CD4-positive, alpha-beta T cell (primary cell): ENCODE measurements around the gene HECTD4. TPM values are rescaled to one million over a fixed set of nuclear protein-coding genes. Genes with fewer than 3 reads are reported as not detected.

Experiments
- ATAC-seq: fragments of 200-7000 bp; cut with Tn5 transposase; one replicate; pipeline ENCODE4 v1.10.0; 2022; ENCODE audit warnings: mild to moderate bottlenecking; ENCODE audit not compliant: poor library complexity
- CTCF ChIA-PET: fragments of 350-600 bp; sonication (Branson Sonifier 250); formaldehyde crosslinking; loops from one replicate; lab custom pipeline; 2021; ENCODE audit warnings: antibody characterized with exemption, inconsistent platforms; lab: Charles Lee
- POLR2A ChIA-PET: fragments of 350-600 bp; sonication (Branson Sonifier 250); formaldehyde crosslinking; loops from one replicate; lab custom pipeline; 2021; ENCODE audit warnings: antibody characterized with exemption, inconsistent platforms; lab: Charles Lee
- DNase-seq, 14 experiments: peaks; one replicate each; pipeline ENCODE4 v3.0.0-alpha.2; 2013 to 2020; ENCODE audit warnings: mixed read lengths in 2 of 14
- H3K27ac ChIP-seq, 2 donors: one replicate each; pipeline versions ENCODE4 v1.5.1 to v1.7.0; 2013; ENCODE audit warnings: low read length in 2 of 2, low read depth in 1 of 2, mild to moderate bottlenecking in 1 of 2
- H3K27me3 ChIP-seq, 2 experiments: 1 replicate in 1 of 2; 2 replicates in 1 of 2; pipeline versions ENCODE4 v1.6.1 to v1.7.0; 2013; ENCODE audit warnings: low read length in 2 of 2, control low read depth in 1 of 2, mild to moderate bottlenecking in 1 of 2, moderate library complexity in 1 of 2; ENCODE audit not compliant: insufficient read depth in 2 of 2, control insufficient read depth in 1 of 2
- H3K36me3 ChIP-seq: one replicate; pipeline ENCODE4 v1.6.1; 2013; ENCODE audit warnings: low read length, control low read depth; ENCODE audit not compliant: insufficient read depth
- H3K4me1 ChIP-seq: one replicate; pipeline ENCODE4 v1.6.1; 2013; ENCODE audit warnings: low read length, control low read depth; ENCODE audit not compliant: insufficient read depth
- H3K4me3 ChIP-seq: one replicate; pipeline ENCODE4 v1.5.1; 2013; ENCODE audit warnings: mild to moderate bottlenecking, low read length, moderate library complexity
- H3K9me3 ChIP-seq, 2 experiments: 1 replicate in 1 of 2; 2 replicates in 1 of 2; pipeline versions ENCODE4 v1.6.1 to v1.7.0; 2013; ENCODE audit warnings: low read length in 2 of 2, mild to moderate bottlenecking in 2 of 2, control low read depth in 1 of 2, moderate library complexity in 1 of 2; ENCODE audit not compliant: control insufficient read depth in 1 of 2, insufficient read depth in 1 of 2
- H3K27ac Mint-ChIP-seq: one replicate; pipeline ENCODE4 v1.8.0; 2020; ENCODE audit warnings: mixed read lengths
- H3K27me3 Mint-ChIP-seq: one replicate; pipeline ENCODE4 v1.8.0; 2021; ENCODE audit warnings: mixed read lengths
- H3K36me3 Mint-ChIP-seq: one replicate; pipeline ENCODE4 v1.8.0; 2021; ENCODE audit warnings: low read depth, mixed read lengths
- H3K4me1 Mint-ChIP-seq: one replicate; pipeline ENCODE4 v1.8.0; 2021; ENCODE audit warnings: low read depth, mixed read lengths
- H3K4me3 Mint-ChIP-seq: one replicate; pipeline ENCODE4 v1.8.0; 2020; ENCODE audit warnings: mild to moderate bottlenecking, mixed read lengths
- H3K9me3 Mint-ChIP-seq: one replicate; pipeline ENCODE4 v1.8.0; 2020; ENCODE audit warnings: mixed read lengths
- CTCF ChIP-seq: fragments of 200-600 bp; IDR thresholded peaks from one replicate; pipeline ENCODE4 v1.8.0; 2022; ENCODE audit warnings: antibody characterized with exemption, mild to moderate bottlenecking
- intact Hi-C, 2 experiments: fragments of 100-400 bp; cut with DNase I in 1 of 2; cut with micrococcal nuclease in 1 of 2; formaldehyde crosslinking; loops; one replicate each; pipeline versions ENCODE4 v1.15.1 to v1.9.0; 2023 to 2025; cut with DNase I, micrococcal nuclease
- total RNA-seq, 174 experiments: library from RNA in 2 of 174; stranded (reverse) in 2 of 174; gene quantifications; one replicate each; pipeline ENCODE4 v1.2.3 and lab custom pipeline; 2021 to 2026

The HECTD4 gene
- total RNA-seq, 2 experiments from 2014 or later = 40.2 to 43.3 TPM

- POLR2A ChIA-PET = no interaction called here
- no peak for TF ChIP-seq CTCF
- CTCF ChIA-PET = interaction anchor here (0.9 to 1.1 kb wide), 2 partner anchors 18 to 26 kb away, joined by 3 to 4 read pairs; no protein-coding TSS in a partner anchor
- Mint-ChIP-seq H3K4me1 (peaks cover 24% of the 10 kb centered on the region), H3K36me3 (no peaks in the 10 kb centered on the region), H3K4me3 (no peak overlapping the region), H3K27me3 (no peaks in the 10 kb centered on the region), H3K9me3 (no peaks in the 10 kb centered on the region), H3K27ac (no peak overlapping the region)
- Histone ChIP-seq H3K36me3 (no peaks in the 10 kb centered on the region), H3K9me3 (no peaks in the 10 kb centered on the region), H3K4me3 (no peak overlapping the region), H3K27me3 (no peaks in the 10 kb centered on the region), H3K4me1 (no peaks in the 10 kb centered on the region), H3K27ac (no peak overlapping the region)
- DNase-seq (no peak), ATAC-seq (no peak)
- intact Hi-C loops = no loop called here
Measured at GRCh38 chr12:112325157-112325556, 57.1 kb downstream of the HECTD4 start.

DNA sequence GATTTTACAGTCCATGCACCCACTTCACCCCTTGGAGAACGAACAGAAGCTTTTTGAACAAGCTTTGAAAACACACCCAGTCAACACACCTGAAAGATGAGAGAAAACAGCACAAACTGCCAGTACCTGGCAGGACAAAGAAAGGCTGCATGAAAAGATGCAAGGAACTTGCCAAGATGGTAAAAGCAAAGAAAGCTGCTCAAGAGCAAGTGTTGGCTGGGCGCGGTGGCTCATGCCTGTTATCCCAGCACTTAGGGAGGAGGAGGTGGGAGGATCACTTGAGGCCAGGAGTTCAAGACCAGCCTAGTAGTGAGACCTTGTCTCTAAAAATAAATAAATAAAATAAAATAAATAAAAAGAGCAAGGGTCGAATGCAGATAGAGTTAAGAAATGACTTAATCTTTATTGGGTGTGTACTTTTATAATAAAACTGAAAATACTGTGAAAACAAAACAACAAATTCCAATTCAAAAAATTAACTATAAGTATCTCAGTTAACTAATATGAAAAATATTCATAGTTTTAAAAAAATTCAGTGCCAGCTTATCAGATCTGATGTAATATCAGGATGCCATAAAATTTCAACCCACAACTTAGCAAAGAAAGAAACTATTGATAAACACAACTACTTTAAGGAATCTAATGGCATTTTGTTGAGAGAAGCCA lies 59.2 kb downstream of the HECTD4 start:
- TF ChIP-seq CTCF = no peak
- Histone ChIP-seq H3K4me1 (no peaks in the 10 kb centered on the region), H3K27ac (no peak overlapping the region), H3K27me3 (no peaks in the 10 kb centered on the region), H3K36me3 (peaks cover 8% of the 10 kb centered on the region), H3K4me3 (no peak overlapping the region), H3K9me3 (no peaks in the 10 kb centered on the region)
- ChIA-PET POLR2A (no interaction called here), CTCF (interaction anchor here (1.2 kb wide), 1 partner anchor 14 kb away, joined by 3 read pairs; no protein-coding TSS in a partner anchor)
- Mint-ChIP-seq H3K36me3 (peaks cover 16% of the 10 kb centered on the region), H3K4me3 (no peak overlapping the region), H3K9me3 (no peaks in the 10 kb centered on the region), H3K27me3 (no peaks in the 10 kb centered on the region), H3K4me1 (peaks cover 24% of the 10 kb centered on the region), H3K27ac (no peak overlapping the region)
- ATAC-seq = no peak
- no peak for DNase-seq
- intact Hi-C loops = no loop called here

DNA sequence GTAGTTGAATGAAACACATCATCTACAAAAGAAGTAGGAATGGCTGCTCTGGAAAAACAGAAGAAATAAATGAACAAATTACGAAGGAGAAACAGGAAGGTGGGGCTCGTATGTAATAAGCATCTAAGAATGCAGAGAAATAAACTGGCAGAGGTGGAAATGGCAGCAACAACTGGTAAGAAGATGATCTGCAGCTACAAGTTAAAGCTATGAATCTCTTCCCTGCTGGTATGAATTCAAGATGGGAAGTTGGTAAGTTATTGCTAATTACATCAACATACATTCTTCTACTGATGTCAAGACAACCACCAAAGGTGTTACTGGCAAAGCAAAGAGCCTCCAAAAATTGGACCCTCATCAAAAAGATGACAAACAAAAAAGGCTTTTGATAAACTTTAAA lies 59.8 kb downstream of the HECTD4 start:
- no peak overlapping the region for H3K27ac Mint-ChIP-seq
- TF ChIP-seq CTCF = no peak
- Histone ChIP-seq H3K27me3 (no peaks in the 10 kb centered on the region), H3K4me1 (no peaks in the 10 kb centered on the region), H3K9me3 (no peaks in the 10 kb centered on the region), H3K27ac (no peak overlapping the region), H3K36me3 (peaks cover 8% of the 10 kb centered on the region), H3K4me3 (no peak overlapping the region)
- H3K4me3 Mint-ChIP-seq = no peak overlapping the region
- no peaks in the 10 kb centered on the region for H3K9me3 Mint-ChIP-seq
- intact Hi-C loops = no loop called here
- DNase-seq (no peak), ATAC-seq (no peak)
- H3K27me3 Mint-ChIP-seq = no peaks in the 10 kb centered on the region
- peaks cover 24% of the 10 kb centered on the region for H3K4me1 Mint-ChIP-seq
- CTCF ChIA-PET = interaction anchor here (1.1 to 1.3 kb wide), 3 partner anchors 14 to 26 kb away, joined by 3 read pairs; no protein-coding TSS in a partner anchor
- peaks cover 18% of the 10 kb centered on the region for H3K36me3 Mint-ChIP-seq
- POLR2A ChIA-PET = no interaction called here
